GM19238 (cell line): ENCODE data around the gene OBP2B.

Source experiments
- DNase-seq: peaks from one replicate; pipeline ENCODE4 v3.0.0; 2011; ENCODE audit warnings: low spot score; ENCODE audit not compliant: insufficient read length

The OBP2B gene

GRCh38 chr9:133169102-133169501 is 39.9 kb downstream of the OBP2B start:
- DNase-seq: no peak

- no peak for DNase-seq
Measured at GRCh38 chr9:133168432-133168831, 40.6 kb downstream of the OBP2B start.

- no peak for DNase-seq
Measured at GRCh38 chr9:133167769-133168168, 41.3 kb downstream of the OBP2B start.

- no peak for DNase-seq
Measured at GRCh38 chr9:133167096-133167730, 41.8 kb downstream of the OBP2B start.

- DNase-seq: no peak
Measured at GRCh38 chr9:133166392-133166791, 42.7 kb downstream of the OBP2B start.

GRCh38 chr9:133165452-133165730 is 43.7 kb downstream of the OBP2B start:
- no peak for DNase-seq

DNA sequence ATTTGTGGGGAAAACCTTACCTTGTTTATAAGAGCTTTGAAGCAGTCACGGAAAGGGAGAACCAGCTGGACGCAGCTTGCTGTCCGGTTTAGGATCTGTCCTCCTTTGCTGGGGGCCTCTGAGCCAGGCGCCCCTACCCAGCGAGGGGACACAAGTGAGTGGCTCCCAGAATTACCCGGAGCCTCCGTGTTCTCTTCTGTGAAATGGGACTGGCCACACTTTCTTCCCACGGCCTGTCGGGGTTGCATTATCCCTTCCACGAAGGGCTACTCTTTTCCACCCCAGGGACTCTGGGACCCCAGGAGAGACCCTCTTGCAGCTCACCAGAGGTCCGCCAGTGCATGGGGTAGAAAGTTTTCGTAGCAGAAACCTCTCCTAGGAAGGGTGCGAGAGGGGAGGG is 44.9 kb downstream of the OBP2B start:
- no peak for DNase-seq

DNA sequence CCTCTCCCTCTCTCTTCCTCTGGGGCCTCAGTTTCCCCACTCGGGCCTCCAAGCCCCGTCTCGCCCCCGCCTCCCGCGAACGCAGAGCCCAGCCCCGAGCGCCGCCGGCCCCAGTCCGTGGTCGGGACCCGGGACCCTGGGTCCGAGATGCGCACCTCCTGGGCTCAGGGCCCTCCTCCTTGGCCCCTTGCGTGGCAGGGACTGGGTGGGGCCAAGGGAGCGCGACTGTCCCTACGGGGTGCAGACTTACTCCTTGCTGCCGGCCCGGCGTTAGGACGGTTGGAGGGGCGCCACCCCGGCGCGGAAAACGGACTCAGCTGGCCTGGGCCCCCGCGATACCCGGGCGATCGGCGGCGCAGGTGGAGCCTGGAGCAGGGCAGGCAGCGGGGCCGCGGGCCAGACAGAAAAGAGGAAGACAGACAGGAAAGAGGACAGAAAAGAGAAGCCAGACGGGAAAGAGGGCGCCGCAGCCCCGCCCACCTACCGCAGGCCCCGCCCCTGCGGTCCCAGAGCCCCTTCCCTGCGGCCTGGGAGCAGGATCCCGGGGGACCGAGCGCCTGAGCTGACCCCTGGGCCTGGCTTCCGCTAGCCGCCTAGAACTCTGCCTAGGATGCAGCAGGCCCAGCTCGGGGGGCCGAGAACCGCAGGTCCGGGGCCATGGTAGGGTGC is 45.4 kb downstream of the OBP2B start, which contains the start of gene GBGT1:
Gene GBGT1, minus strand, starts transcription at position 411 of the 669 bp plus-strand sequence. CDS start 1,502 bp downstream, outside the sequence.
- peak; percentile 67 for DNase-seq

GRCh38 chr9:133162861-133163503 is 46.1 kb downstream of the OBP2B start:
- DNase-seq: no peak

DNA sequence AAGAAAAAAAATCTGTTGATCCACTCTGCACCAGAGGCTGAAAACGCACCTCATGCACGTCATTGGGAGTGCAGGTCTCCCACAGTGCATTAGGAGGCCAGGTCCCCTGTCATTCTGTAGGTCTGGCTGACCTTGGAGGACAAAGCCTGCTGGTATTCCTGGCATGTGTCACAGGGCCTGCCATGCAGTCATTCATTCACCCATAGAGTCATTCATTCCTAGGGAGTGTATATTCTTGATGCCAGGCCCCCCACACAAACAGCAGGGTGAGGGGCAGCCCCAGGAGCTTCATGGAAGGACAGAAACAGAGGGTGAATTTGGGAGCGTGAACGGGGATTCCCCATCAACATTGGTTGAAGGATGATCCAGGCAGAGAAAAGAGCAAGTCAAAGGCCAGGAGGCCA is 47.5 kb downstream of the OBP2B start:
- DNase-seq: no peak

DNA sequence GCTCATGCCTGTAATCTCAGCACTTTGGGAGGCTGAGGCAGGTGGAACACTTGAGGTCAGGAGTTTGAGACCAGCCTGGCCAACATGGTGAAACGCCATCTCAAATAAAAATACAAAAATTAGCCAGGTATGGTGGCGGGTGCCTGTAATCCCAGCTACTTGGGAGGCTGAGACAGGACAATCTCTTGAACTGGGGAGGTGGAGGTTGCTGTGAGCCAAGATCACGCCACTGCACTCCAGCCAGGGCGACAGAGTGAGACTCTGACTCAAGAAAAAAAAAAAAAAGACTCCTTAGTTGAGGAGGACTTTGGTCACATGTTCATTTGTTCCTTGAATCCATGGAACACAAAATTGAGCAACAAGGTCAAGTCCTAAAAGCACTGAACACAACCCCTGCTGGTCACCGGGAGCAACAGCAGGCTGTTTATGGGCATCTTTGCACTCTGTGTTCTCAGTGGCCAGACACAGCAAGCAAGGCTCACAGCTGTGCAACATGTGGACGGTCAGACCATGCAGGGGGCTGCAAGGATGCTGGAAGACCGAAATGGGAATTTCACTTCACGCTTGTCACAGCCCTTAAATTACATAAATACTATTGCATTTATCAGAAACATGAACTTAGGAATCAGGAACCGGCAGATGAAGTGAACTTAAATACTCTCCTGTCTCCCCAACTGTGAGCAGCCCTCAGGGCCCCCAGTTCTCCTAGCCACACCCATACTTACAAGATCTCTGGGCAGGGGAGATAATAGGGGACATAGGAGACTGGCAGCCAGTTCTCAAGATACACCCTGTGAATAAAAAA is 48.1 kb downstream of the OBP2B start:
- DNase-seq: peak; percentile 74

GRCh38 chr9:133158695-133159094 is 50.4 kb downstream of the OBP2B start:
- no peak for DNase-seq
